SK-N-SH (cell line): ENCODE data around the gene CD99L2. TPM values are rescaled to one million over a fixed set of nuclear protein-coding genes. Genes with fewer than 3 reads are reported as not detected.
"Not testable (repeated sequence)": the region's sequence is repeated elsewhere in the genome, so short reads cannot be mapped to it uniquely, and the experiment has no call there.

ENCODE experiments used
- CTCF ChIA-PET: fragments of 300-600, 350-600 bp; formaldehyde crosslinking; extraction: SDS; loops from one replicate; lab custom pipeline; 2021; lab: Yijun Ruan, JAX
- POLR2A ChIA-PET: fragments of 350-600 bp; sonication (Branson Sonifier 250); formaldehyde crosslinking; extraction: SDS; loops from one replicate; lab custom pipeline; 2020; ENCODE audit warnings: antibody characterized with exemption, inconsistent platforms; lab: Yijun Ruan, JAX
- DNase-seq: peaks from one replicate; pipeline ENCODE4 v3.0.0; 2012
- H2AFZ ChIP-seq: fragments of 200-600 bp; sonication (generic); 2 replicates; pipeline ENCODE4 v1.8.1; 2016; ENCODE audit warnings: antibody characterized with exemption, mild to moderate bottlenecking, low read depth
- H3F3A ChIP-seq: fragments of 200-600 bp; sonication (generic); replicated peaks from 2 replicates; pipeline ENCODE3; 2016; ENCODE audit warnings: antibody characterized with exemption, mild to moderate bottlenecking; ENCODE audit not compliant: insufficient read depth
- H3K27ac ChIP-seq, 2 experiments: fragments of 200-500 bp in 1 of 2; fragments of 200-600 bp in 1 of 2; sonication (Bioruptor generic) in 1 of 2; sonication (generic), shearing (Covaris generic) in 1 of 2; 2 replicates each; pipeline versions ENCODE4 v1.5.1 to v1.6.1; 2014 to 2016; ENCODE audit warnings: low read depth in 2 of 2, inconsistent platforms in 1 of 2, low read length in 1 of 2, mild to moderate bottlenecking in 1 of 2, mixed read lengths in 1 of 2
- H3K27me3 ChIP-seq: fragments of 200-600 bp; sonication (generic), shearing (Covaris generic); 2 replicates; pipeline ENCODE4 v1.6.1; 2016; ENCODE audit warnings: mixed run types; ENCODE audit not compliant: insufficient read depth
- H3K36me3 ChIP-seq, 2 experiments: fragments of 200-500 bp in 1 of 2; fragments of 200-600 bp in 1 of 2; sonication (Bioruptor generic) in 1 of 2; sonication (generic) in 1 of 2; replicated peaks in 1 of 2; 2 replicates each; pipeline versions ENCODE3 to v1.5.1; 2014 to 2016; ENCODE audit warnings: low read length in 1 of 2, mild to moderate bottlenecking in 1 of 2; ENCODE audit not compliant: insufficient read depth in 2 of 2, control insufficient read depth in 1 of 2
- H3K4me1 ChIP-seq, 2 experiments: fragments of 200-500 bp in 1 of 2; fragments of 200-600 bp in 1 of 2; sonication (Bioruptor generic) in 1 of 2; sonication (generic), shearing (Covaris generic) in 1 of 2; 2 replicates each; pipeline versions ENCODE4 v1.5.1 to v1.6.1; 2014 to 2016; ENCODE audit warnings: low read depth in 1 of 2, low read length in 1 of 2, mixed run types in 1 of 2; ENCODE audit not compliant: insufficient read depth in 2 of 2, control insufficient read depth in 1 of 2
- H3K4me2 ChIP-seq: fragments of 200-600 bp; sonication (generic), shearing (Covaris generic); 2 replicates; pipeline ENCODE4 v1.6.1; 2017; ENCODE audit warnings: mixed run types
- H3K4me3 ChIP-seq, 2 experiments: fragments of 200-500 bp in 1 of 2; fragments of 200-600 bp in 1 of 2; sonication (Bioruptor generic) in 1 of 2; sonication (generic), shearing (Covaris generic) in 1 of 2; 2 replicates each; pipeline versions ENCODE4 v1.5.1 to v1.8.1; 2014 to 2016; ENCODE audit warnings: low read depth in 2 of 2, inconsistent platforms in 1 of 2, low read length in 1 of 2, mild to moderate bottlenecking in 1 of 2, mixed read lengths in 1 of 2, moderate library complexity in 1 of 2
- H3K79me2 ChIP-seq: fragments of 200-600 bp; sonication (generic); 2 replicates; pipeline ENCODE4 v1.8.1; 2017; ENCODE audit warnings: mild to moderate bottlenecking; ENCODE audit not compliant: insufficient read depth
- H3K9ac ChIP-seq: fragments of 200-600 bp; sonication (generic); 2 replicates; pipeline ENCODE4 v1.6.1; 2017; ENCODE audit warnings: mixed run types
- H3K9me2 ChIP-seq: fragments of 200-600 bp; sonication (generic); 2 replicates; pipeline ENCODE4 v1.6.1; 2017; ENCODE audit warnings: mixed run types
- H3K9me3 ChIP-seq: fragments of 200-600 bp; sonication (generic); 2 replicates; pipeline ENCODE4 v1.6.1; 2017; ENCODE audit warnings: mixed run types, mild to moderate bottlenecking, moderate library complexity
- H4K20me1 ChIP-seq: fragments of 200-600 bp; sonication (generic); 2 replicates; pipeline ENCODE4 v1.6.1; 2017; ENCODE audit warnings: mild to moderate bottlenecking, mixed run types; ENCODE audit not compliant: insufficient read depth
- EP300 ChIP-seq, 2 experiments: IDR thresholded peaks; 2 replicates each; pipeline versions ENCODE4 v1.4.0 to v1.6.1; 2012; ENCODE audit warnings: borderline replicate concordance in 1 of 2, low read depth in 1 of 2, low read length in 1 of 2
- EZH2phosphoT487 ChIP-seq: fragments of 200-600 bp; sonication (generic); IDR thresholded peaks from 2 replicates; pipeline ENCODE4 v1.6.1; 2017; ENCODE audit warnings: low read depth, mixed run types, mild to moderate bottlenecking, antibody characterized with exemption, moderate library complexity, borderline replicate concordance
- JUND ChIP-seq: IDR thresholded peaks from 2 replicates; pipeline ENCODE4 v1.4.0; 2012
- MEF2A ChIP-seq: IDR thresholded peaks from 2 replicates; pipeline ENCODE4 v1.4.0; 2012; ENCODE audit warnings: low read depth, borderline replicate concordance
- MXI1 ChIP-seq: IDR thresholded peaks from 2 replicates; pipeline ENCODE4 v1.6.1; 2012; ENCODE audit warnings: mild to moderate bottlenecking, low read depth, low read length, improper control_type of control experiment
- NFIC ChIP-seq: IDR thresholded peaks from 2 replicates; pipeline ENCODE4 v1.4.0; 2012; ENCODE audit warnings: borderline replicate concordance
- POLR2AphosphoS5 ChIP-seq: IDR thresholded peaks from 2 replicates; pipeline ENCODE4 v1.6.1; 2012; ENCODE audit warnings: low read depth, low read length
- RAD21 ChIP-seq: IDR thresholded peaks from 2 replicates; pipeline ENCODE4 v1.6.1; 2012; ENCODE audit warnings: mild to moderate bottlenecking, low read length
- RCOR1 ChIP-seq: fragments of 150-350 bp; IDR thresholded peaks from 2 replicates; pipeline ENCODE4 v1.6.1; 2017; ENCODE audit warnings: antibody characterized with exemption, low read length
- RFX5 ChIP-seq: IDR thresholded peaks from 2 replicates; pipeline ENCODE4 v1.6.1; 2012; ENCODE audit warnings: mild to moderate bottlenecking, improper control_type of control experiment, low read length
- TAF1 ChIP-seq: IDR thresholded peaks from 2 replicates; pipeline ENCODE4 v1.6.1; 2012; ENCODE audit warnings: low read depth, mild to moderate bottlenecking, low read length, moderate library complexity, borderline replicate concordance
- TCF12 ChIP-seq: IDR thresholded peaks from 2 replicates; pipeline ENCODE4 v1.4.0; 2012
- WGBS: methylation state at CpG from one replicate; pipeline ENCODE4 v1.1.6; 2017; ENCODE audit warnings: low lambda C conversion rate; 5-methylcytosine and 5-hydroxymethylcytosine counted together
- polyA plus RNA-seq, 3 experiments: library from polyadenylated mRNA; depleted of rRNA; stranded (reverse); fragments of >200 nt; gene quantifications; 2 replicates each; pipeline ENCODE4 v1.2.3, GENCODE V29; 2012
- TF ChIP-seq, protein P1 (sequence below): fragments of 200-600 bp; sonication (generic); IDR thresholded peaks from 2 replicates; pipeline ENCODE4 v1.6.1; 2017; ENCODE audit warnings: antibody characterized with exemption, mild to moderate bottlenecking, moderate library complexity
- TF ChIP-seq, protein P2 (sequence below): fragments of 150-350 bp; IDR thresholded peaks from 2 replicates; pipeline ENCODE4 v1.6.1; 2016; ENCODE audit warnings: mild to moderate bottlenecking, low read depth, low read length
- TF ChIP-seq, protein P3 (sequence below): fragments of 150-350 bp; IDR thresholded peaks from 2 replicates; pipeline ENCODE4 v1.6.1; 2017; ENCODE audit warnings: antibody characterized with exemption, low read length, low read depth, borderline replicate concordance
- TF ChIP-seq, protein P4 (sequence below): IDR thresholded peaks from 2 replicates; pipeline ENCODE4 v1.4.0; 2012; ENCODE audit warnings: low read depth
- TF ChIP-seq, protein P5 (sequence below): IDR thresholded peaks from 2 replicates; pipeline ENCODE4 v1.6.1; 2012; ENCODE audit warnings: mild to moderate bottlenecking, low read depth, low read length, moderate library complexity

The CD99L2 gene
- polyA plus RNA-seq, 1 of the 3 experiments (the other 2 are of a cell fraction): 57.7 TPM

DNA sequence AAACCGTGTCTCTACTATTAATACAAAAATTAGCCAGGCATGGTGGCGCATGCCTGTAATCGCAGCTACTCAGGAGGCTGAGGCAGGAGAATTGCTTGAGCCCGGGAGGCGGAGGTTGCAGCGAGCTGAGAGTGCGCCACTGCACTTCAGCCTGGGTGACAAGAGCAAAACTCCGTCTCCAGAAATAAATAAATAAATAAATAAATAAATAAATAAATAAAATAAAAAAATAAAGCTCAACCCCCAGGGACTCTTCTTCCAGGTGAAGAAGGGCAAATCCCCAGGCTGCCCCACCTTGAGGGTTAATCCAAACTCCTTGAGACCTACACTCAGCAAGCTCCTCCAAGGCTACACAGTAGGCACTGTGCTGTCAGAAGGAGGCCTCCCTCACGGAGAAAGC, 11.2 kb downstream of the CD99L2 start:
- H3K27ac ChIP-seq: not testable (repeated sequence)

DNA sequence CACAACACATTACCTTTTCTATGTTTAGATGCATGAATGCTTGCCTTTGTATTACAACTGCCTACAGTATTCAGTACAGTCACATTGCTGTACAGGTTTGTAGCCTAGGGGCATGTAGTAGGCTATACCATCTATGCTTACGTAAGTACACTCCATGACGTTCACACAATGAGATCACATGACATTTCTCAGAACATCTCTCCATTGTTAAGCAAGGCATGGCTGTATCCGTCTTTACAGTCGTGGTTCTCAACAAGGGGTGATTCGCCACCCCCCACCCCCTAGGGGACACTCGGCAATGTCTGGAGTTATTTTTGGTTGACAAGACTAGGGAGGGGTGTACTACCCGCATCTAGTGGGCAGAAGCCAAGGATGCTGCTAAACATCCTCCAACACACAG, 12.1 kb downstream of the CD99L2 start:
- POLR2A ChIA-PET: no interaction called here
- H3K9ac ChIP-seq: no peak overlapping the region

More for the DNA sequence above, 11.2 kb downstream of the CD99L2 start:
- H2AFZ ChIP-seq, DNase-seq, H3K27me3 ChIP-seq, H3K36me3 ChIP-seq, POLR2A ChIA-PET, H3K9me2 ChIP-seq, H4K20me1 ChIP-seq, H3K9me3 ChIP-seq, H3K4me3 ChIP-seq, CTCF ChIA-PET, H3K4me1 ChIP-seq, H3K9ac ChIP-seq, H3K4me2 ChIP-seq, H3F3A ChIP-seq: not testable (repeated sequence)
- 53% methylated on average over 9 of the region's 9 CpGs for WGBS
- 0 out of 2 replicates have a peak, but pooled peaks cover 11% of the 10 kb centered on the region for H3K79me2 ChIP-seq

More for the DNA sequence above, 12.1 kb downstream of the CD99L2 start:
- Histone ChIP-seq H3K4me2 (no peak overlapping the region), H3K9me2 (no peaks in the 10 kb centered on the region), H3K27me3 (no peaks in the 10 kb centered on the region), H3K79me2 (peaks cover 10% of the 10 kb centered on the region; the same call in 1 of the 2 replicates), H3F3A (no peaks in the 10 kb centered on the region), H3K36me3 (no peaks in the 10 kb centered on the region), H3K4me3 (no peak overlapping the region), H3K27ac (no peak overlapping the region), H3K4me1 (no peaks in the 10 kb centered on the region), H3K9me3 (no peaks in the 10 kb centered on the region), H2AFZ (no peak overlapping the region), H4K20me1 (no peaks in the 10 kb centered on the region)
- WGBS: 49% methylated on average over 7 of the region's 7 CpGs
- CTCF ChIA-PET: no interaction called here
- TF ChIP-seq EZH2phosphoT487 (no peak), EP300 (IDR thresholded peaks at IDR 0.05; ENCODE audit: borderline replicate concordance in 1 of 2, low read depth in 1 of 2, low read length in 1 of 2) (no peak), NFIC (no peak), POLR2AphosphoS5 (no peak), TCF12 (no peak), MXI1 (no peak), MEF2A (no peak), RCOR1 (no peak), TAF1 (no peak), RFX5 (no peak), JUND (no peak), RAD21 (no peak)
- TF ChIP-seq, protein P1, sequence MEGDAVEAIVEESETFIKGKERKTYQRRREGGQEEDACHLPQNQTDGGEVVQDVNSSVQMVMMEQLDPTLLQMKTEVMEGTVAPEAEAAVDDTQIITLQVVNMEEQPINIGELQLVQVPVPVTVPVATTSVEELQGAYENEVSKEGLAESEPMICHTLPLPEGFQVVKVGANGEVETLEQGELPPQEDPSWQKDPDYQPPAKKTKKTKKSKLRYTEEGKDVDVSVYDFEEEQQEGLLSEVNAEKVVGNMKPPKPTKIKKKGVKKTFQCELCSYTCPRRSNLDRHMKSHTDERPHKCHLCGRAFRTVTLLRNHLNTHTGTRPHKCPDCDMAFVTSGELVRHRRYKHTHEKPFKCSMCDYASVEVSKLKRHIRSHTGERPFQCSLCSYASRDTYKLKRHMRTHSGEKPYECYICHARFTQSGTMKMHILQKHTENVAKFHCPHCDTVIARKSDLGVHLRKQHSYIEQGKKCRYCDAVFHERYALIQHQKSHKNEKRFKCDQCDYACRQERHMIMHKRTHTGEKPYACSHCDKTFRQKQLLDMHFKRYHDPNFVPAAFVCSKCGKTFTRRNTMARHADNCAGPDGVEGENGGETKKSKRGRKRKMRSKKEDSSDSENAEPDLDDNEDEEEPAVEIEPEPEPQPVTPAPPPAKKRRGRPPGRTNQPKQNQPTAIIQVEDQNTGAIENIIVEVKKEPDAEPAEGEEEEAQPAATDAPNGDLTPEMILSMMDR: no peak
- TF ChIP-seq, protein P2, sequence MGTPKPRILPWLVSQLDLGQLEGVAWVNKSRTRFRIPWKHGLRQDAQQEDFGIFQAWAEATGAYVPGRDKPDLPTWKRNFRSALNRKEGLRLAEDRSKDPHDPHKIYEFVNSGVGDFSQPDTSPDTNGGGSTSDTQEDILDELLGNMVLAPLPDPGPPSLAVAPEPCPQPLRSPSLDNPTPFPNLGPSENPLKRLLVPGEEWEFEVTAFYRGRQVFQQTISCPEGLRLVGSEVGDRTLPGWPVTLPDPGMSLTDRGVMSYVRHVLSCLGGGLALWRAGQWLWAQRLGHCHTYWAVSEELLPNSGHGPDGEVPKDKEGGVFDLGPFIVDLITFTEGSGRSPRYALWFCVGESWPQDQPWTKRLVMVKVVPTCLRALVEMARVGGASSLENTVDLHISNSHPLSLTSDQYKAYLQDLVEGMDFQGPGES: no peak
- TF ChIP-seq, protein P3, sequence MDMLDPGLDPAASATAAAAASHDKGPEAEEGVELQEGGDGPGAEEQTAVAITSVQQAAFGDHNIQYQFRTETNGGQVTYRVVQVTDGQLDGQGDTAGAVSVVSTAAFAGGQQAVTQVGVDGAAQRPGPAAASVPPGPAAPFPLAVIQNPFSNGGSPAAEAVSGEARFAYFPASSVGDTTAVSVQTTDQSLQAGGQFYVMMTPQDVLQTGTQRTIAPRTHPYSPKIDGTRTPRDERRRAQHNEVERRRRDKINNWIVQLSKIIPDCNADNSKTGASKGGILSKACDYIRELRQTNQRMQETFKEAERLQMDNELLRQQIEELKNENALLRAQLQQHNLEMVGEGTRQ: no peak
- TF ChIP-seq, protein P4, sequence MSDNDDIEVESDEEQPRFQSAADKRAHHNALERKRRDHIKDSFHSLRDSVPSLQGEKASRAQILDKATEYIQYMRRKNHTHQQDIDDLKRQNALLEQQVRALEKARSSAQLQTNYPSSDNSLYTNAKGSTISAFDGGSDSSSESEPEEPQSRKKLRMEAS: no peak
- TF ChIP-seq, protein P5, sequence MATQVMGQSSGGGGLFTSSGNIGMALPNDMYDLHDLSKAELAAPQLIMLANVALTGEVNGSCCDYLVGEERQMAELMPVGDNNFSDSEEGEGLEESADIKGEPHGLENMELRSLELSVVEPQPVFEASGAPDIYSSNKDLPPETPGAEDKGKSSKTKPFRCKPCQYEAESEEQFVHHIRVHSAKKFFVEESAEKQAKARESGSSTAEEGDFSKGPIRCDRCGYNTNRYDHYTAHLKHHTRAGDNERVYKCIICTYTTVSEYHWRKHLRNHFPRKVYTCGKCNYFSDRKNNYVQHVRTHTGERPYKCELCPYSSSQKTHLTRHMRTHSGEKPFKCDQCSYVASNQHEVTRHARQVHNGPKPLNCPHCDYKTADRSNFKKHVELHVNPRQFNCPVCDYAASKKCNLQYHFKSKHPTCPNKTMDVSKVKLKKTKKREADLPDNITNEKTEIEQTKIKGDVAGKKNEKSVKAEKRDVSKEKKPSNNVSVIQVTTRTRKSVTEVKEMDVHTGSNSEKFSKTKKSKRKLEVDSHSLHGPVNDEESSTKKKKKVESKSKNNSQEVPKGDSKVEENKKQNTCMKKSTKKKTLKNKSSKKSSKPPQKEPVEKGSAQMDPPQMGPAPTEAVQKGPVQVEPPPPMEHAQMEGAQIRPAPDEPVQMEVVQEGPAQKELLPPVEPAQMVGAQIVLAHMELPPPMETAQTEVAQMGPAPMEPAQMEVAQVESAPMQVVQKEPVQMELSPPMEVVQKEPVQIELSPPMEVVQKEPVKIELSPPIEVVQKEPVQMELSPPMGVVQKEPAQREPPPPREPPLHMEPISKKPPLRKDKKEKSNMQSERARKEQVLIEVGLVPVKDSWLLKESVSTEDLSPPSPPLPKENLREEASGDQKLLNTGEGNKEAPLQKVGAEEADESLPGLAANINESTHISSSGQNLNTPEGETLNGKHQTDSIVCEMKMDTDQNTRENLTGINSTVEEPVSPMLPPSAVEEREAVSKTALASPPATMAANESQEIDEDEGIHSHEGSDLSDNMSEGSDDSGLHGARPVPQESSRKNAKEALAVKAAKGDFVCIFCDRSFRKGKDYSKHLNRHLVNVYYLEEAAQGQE: no peak
- DNase-seq: no peak
